HG02884 (cell line): ENCODE results near the gene ATG16L1.

Source experiments
- ATAC-seq: cut with Tn5 transposase; IDR thresholded peaks from one replicate; pipeline ENCODE4 v1.9.1; 2021; ENCODE audit warnings: mild to moderate bottlenecking, moderate library complexity; ENCODE audit not compliant: unreplicated experiment

ATG16L1 gene

DNA sequence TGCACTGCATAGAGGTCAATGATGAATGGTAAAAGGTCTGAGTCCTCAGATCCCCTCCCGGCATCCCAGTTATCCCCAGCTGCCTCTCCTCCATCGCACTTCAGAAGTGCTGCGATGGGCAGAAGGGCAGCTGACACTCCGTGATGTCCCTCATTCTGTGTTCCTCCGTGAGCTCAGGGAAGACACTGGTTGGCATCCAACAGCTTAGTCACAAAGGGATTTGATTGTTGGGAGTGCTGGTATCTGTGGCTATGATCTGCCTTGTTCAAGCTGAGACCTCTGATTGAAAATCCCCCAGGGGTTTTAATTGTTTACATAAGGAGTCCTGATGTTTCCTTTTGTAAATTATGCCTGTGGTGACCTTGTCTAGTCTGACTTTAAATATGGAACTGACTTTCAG lies 37.2 kb downstream of the ATG16L1 start:
- no peak for ATAC-seq

GRCh38 chr2:233289648-233290047 lies 38.2 kb downstream of the ATG16L1 start:
- no peak for ATAC-seq

GRCh38 chr2:233290051-233290845 lies 38.8 kb downstream of the ATG16L1 start:
- ATAC-seq, result no peak

DNA sequence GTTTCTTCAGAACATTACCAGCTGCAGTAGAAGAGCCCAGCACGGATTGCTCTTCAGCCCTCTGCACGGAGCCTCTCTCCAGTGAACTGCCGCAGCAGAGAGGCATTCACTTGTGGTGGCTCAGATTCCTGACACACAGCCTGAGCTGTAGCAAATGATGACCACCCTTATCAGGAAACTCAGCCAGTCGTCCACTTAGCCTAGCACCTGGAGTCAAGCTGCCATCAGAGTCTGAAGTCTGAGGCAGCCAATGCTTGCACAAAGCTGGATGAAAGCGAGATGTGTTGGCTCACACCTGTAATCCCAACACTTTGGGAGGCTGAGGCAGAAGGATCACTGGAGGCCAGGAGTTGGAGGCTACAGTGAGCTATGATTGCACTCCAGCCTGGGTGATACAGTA lies 44.4 kb downstream of the ATG16L1 start:
- no peak for ATAC-seq

DNA sequence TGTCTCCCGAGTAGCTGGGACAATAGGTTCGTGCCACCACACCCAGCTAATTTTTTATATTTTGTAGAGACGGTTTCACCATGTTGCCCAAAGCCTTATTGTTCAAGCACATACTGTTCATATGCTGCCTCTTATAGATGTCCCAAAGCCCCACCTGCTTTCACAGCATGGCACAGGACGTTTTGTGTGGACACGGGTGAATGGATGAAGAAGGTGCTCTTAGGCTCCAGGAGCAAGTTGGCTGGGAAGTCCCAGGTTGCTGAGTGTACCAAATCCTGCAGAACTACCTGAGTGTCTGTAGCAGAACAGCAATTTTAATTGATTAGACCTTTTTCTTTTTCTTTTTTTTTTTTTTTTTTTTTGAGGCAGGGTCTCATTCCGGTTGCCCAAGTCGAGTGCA lies 45.6 kb downstream of the ATG16L1 start:
- ATAC-seq, result no peak

- ATAC-seq, result no peak
Measured at GRCh38 chr2:233300401-233300800, 48.9 kb downstream of the ATG16L1 start.

GRCh38 chr2:233301248-233301647 lies 49.8 kb downstream of the ATG16L1 start:
- ATAC-seq, result no peak

GRCh38 chr2:233301811-233302210 lies 50.3 kb downstream of the ATG16L1 start:
- no peak for ATAC-seq

- no peak for ATAC-seq
Measured at GRCh38 chr2:233303252-233303651, 51.8 kb downstream of the ATG16L1 start.

GRCh38 chr2:233307565-233307964 lies 56.1 kb downstream of the ATG16L1 start, which contains the start of gene SAG:
Gene SAG, plus strand, starts transcription at chr2:233307816. Its CDS starts 1,374 bp downstream, at chr2:233309190.
- ATAC-seq, result no peak

DNA sequence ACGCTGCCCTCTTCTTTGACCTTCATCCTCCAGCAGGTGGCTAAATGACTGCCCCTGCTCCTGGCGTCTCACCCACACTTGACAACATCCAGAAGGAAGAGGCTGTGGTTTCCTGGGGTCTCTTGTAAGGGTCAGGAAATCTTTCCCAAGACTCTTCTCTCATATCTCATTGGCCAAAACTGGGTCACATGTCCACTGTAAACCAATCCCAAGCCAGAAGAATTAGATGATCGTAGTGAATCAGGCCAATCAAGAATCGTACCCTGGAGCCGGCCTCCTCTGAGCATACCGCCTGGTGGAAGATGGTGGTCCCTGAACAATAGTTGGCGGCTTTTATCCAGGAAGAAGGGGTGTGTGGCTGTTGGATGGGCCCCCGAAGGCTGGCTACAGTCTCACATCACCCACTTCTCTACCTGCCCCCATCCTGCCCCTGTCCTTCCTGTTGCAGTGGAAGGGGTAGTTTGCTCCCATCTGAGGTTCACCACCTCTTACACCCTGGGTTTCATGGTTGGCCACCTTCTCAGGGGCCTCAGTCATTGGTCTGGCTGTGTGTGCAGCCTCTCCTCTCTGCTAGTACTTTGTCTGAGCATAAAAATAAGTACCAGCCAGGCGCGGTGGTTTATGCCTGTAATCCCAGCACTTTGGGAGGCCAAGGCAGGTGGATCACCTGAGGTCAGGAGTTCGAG lies 59.9 kb downstream of the ATG16L1 start:
- ATAC-seq, result no peak

DNA sequence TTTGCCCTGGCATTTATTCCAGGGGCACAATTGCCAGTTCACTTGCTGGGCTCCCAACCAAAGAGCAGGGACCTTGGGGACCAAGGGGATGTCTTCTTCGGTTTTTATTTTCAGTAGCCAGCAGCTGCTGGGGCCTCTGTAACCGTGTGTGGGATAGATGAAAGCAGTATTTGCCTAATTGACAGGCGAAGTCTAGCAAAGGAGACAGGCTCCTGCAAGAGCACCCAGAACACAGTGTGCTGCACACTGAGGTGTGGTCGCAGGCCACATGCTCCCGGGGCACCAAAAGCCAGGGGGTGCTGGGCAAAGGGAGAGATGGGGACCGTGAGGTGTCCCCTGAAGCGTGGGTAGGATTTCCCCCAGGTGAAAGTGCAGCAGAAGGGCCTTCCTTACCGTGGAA lies 61.4 kb downstream of the ATG16L1 start:
- ATAC-seq, result no peak

DNA sequence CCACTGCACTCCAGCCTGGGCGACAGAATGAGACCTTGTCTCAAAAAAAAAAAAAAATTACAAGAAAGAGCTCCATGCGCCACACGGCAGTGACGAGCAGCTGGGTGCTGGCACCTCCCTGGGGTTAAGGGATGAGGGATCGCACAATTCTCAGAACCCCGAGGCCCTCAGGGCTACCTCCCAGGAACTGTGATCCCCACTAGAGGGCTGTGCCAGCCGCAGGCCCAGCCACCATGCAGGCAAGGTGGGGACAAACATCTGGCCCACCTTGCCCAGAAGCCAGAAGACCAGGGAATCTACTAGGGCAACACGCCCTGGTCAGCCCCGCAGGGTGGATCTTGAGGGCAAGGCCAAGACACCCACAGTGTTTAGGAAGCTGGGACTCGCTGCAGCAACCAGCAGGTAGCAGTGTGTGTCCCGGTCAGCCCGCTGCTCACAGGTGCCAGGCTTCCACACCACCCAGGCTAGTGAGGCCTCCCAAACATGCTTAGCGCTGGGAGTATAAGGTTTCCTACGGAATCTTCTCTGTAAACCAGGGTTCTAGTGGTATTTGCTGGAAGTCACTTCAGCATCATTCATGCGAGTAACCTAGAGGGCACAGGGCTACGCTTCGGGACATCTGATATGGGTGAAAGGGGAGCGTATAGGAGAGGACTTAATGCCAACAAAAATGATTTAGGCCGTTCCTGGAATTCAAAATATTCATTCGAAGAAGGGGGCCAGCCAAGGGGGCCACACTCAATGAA lies 62.9 kb downstream of the ATG16L1 start:
- no peak for ATAC-seq

- no peak for ATAC-seq
Measured at GRCh38 chr2:233317196-233317943, 65.9 kb downstream of the ATG16L1 start.

- no peak for ATAC-seq
Measured at GRCh38 chr2:233319256-233319655, 67.8 kb downstream of the ATG16L1 start.

GRCh38 chr2:233320470-233320869 lies 69.0 kb downstream of the ATG16L1 start:
- ATAC-seq, result no peak

- ATAC-seq, result no peak
Measured at GRCh38 chr2:233321166-233321565, 69.7 kb downstream of the ATG16L1 start.

DNA sequence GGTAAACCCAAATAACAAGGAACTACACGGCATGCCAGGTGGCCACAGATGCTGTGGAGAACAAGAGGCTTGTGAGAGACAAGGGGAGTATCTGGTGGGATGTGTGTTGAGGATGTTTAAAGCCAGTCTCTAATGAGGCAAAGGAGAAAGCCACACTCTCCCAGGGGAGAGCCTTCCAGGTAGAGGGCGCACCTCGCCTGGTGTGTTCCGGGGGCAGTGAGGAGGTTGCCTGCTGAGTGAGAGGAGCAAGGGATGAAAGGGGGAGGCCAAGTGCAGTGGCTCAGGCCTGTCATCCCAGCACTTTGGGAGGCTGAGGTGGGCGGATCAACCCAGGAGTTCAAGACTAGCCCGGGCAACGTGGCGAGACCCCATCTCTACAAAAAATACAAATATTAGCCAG lies 72.4 kb downstream of the ATG16L1 start:
- no peak for ATAC-seq

DNA sequence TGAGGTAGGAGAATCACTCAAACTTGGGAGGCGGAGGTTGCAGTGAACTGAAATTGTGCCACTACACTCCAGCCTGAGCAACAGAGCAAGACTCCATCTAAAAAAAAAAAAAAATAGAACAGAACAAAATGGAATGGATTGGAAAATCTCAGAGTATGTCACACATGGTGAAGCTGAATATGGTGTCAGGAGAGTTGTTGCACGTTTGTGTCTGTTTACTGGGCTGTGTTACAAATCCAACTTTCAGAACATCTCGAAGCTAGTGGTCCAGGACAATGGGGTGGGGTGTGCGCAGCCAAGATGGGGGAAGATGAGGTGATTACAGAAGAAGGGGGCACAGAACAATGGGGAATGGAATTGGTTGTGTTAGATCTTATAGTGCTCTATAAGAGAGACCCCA lies 73.8 kb downstream of the ATG16L1 start:
- ATAC-seq, result no peak

GRCh38 chr2:233325814-233326213 lies 74.3 kb downstream of the ATG16L1 start:
- no peak for ATAC-seq

- no peak for ATAC-seq
Measured at GRCh38 chr2:233326500-233326899, 75.0 kb downstream of the ATG16L1 start.
